Upper lobe of left lung (tissue), 4 donors: ENCODE data around the gene PM20D2.

Experiments used
- CTCF ChIP-seq, 6 experiments: fragments of 450-650 bp in 4 of 6; fragments of 200-600 bp in 2 of 6; sonication (generic) in 2 of 6; IDR thresholded peaks; one replicate each; pipeline ENCODE4 v1.5.1; 2016 to 2019; ENCODE audit warnings: antibody characterized with exemption in 6 of 6
- POLR2AphosphoS5 ChIP-seq, 2 donors: sonication (generic); formaldehyde crosslinking; IDR thresholded peaks; one replicate each; pipeline ENCODE4 v1.5.1; 2017; ENCODE audit warnings: antibody characterized with exemption in 2 of 2

GRCh38 chr6:89184344-89184743 is 38.5 kb downstream of the PM20D2 start:
- no peak for TF ChIP-seq POLR2AphosphoS5 (IDR thresholded peaks at IDR 0.05)
- no peak for TF ChIP-seq CTCF (IDR thresholded peaks at IDR 0.05)
